ENCODE data around the gene MRNIP. TPM values are rescaled to one million over a fixed set of nuclear protein-coding genes. Genes with fewer than 3 reads are reported as not detected.
"Not testable (repeated sequence)": the region's sequence is repeated elsewhere in the genome, so short reads cannot be mapped to it uniquely, and the experiment has no call there.

Gene MRNIP
- total and polyA plus RNA-seq, 10 donors, result 34.9 to 107 (median 49.4) TPM

GRCh38 chr5:179837076-179838011 is 21.3 kb downstream of the MRNIP start:
- H3K36me3 ChIP-seq, result peaks cover 16 to 96% (median 79%) of the 10 kb centered on the region in 6 donors
- intact Hi-C loops (cut with DNase I; ENCODE audit: low total_unique reads), result no loop called here

GRCh38 chr5:179836225-179837019 is 22.2 kb downstream of the MRNIP start:
- peaks cover 10 to 35% (median 21%) of the 10 kb centered on the region in 6 donors for H3K4me1 ChIP-seq
- intact Hi-C loops (cut with DNase I; ENCODE audit: low total_unique reads), result no loop called here
- 76 to 84% (median 79%) methylated on average over 15 to 19 of the region's 19 CpGs for WGBS, 5 donors
- H3K9me3 ChIP-seq, result no peaks in the 10 kb centered on the region
- DNase-seq, result peak; percentile 81
- TF ChIP-seq CTCF (IDR thresholded peaks at IDR 0.05 in 8 of 11, conservative IDR thresholded peaks at IDR 0.05 in 3 of 11), result peak in 1 of 11 experiments; percentile 12
- no peak for TF ChIP-seq POLR2A (IDR thresholded peaks at IDR 0.05)
- TF ChIP-seq POLR2AphosphoS5 (IDR thresholded peaks at IDR 0.05), result peak; percentile 69 to 83 (median 83)
- H3K27me3 ChIP-seq (replicated peaks in 1 of 7), result no peaks in the 10 kb centered on the region
- peaks cover 13 to 98% (median 84%) of the 10 kb centered on the region in 6 donors for H3K36me3 ChIP-seq
- H3K4me3 ChIP-seq, result no peak overlapping the region
- peak overlapping the region; percentile 27 to 70 (median 62) for H3K27ac ChIP-seq

More at GRCh38 chr5:179837076-179838011, 21.3 kb downstream of the MRNIP start:
- H3K4me1 ChIP-seq, result peaks cover 10 to 35% (median 21%) of the 10 kb centered on the region in 6 donors
- H3K9me3 ChIP-seq, result no peaks in the 10 kb centered on the region
- 78 to 90% (median 87%) methylated on average over 10 to 15 of the region's 15 CpGs for WGBS, 5 donors
- no peak overlapping the region for H3K4me3 ChIP-seq
- no peaks in the 10 kb centered on the region for H3K27me3 ChIP-seq (replicated peaks in 1 of 7)
- TF ChIP-seq CTCF (IDR thresholded peaks at IDR 0.05 in 8 of 11, conservative IDR thresholded peaks at IDR 0.05 in 3 of 11), result no peak
- peak; percentile 47 to 76 (median 51) for TF ChIP-seq POLR2AphosphoS5 (IDR thresholded peaks at IDR 0.05)
- TF ChIP-seq POLR2A (IDR thresholded peaks at IDR 0.05), result no peak
- DNase-seq, result peak; percentile 75
- peak overlapping the region; percentile 27 to 70 (median 62) for H3K27ac ChIP-seq

- H3K27ac ChIP-seq; intact Hi-C loops (cut with DNase I; ENCODE audit: low total_unique reads); H3K27me3 ChIP-seq (replicated peaks in 1 of 7); DNase-seq; H3K4me3 ChIP-seq; H3K9me3 ChIP-seq: not testable (repeated sequence)
- Histone ChIP-seq H3K36me3 (peaks cover 12 to 98% (median 84%) of the 10 kb centered on the region in 6 donors), H3K4me1 (peaks cover 10 to 36% (median 21%) of the 10 kb centered on the region in 6 donors)
- 94 to 100% (median 94%) methylated on average over 2 to 27 of the region's 28 CpGs for WGBS, 5 donors
Measured at GRCh38 chr5:179834871-179835270, 23.7 kb downstream of the MRNIP start.

- H3K27ac ChIP-seq, result no peak overlapping the region
- peaks cover 10 to 39% (median 18%) of the 10 kb centered on the region in 6 donors for H3K4me1 ChIP-seq
- no peaks in the 10 kb centered on the region for H3K27me3 ChIP-seq (replicated peaks in 1 of 7)
- TF ChIP-seq CTCF (IDR thresholded peaks at IDR 0.05 in 8 of 11, conservative IDR thresholded peaks at IDR 0.05 in 3 of 11) (no peak), POLR2AphosphoS5 (IDR thresholded peaks at IDR 0.05) (peak in 1 of 3 donors; percentile 22)
- no peak for DNase-seq
- intact Hi-C loops (cut with DNase I; ENCODE audit: low total_unique reads), result no loop called here
- WGBS, 5 donors, result 86 to 90% (median 90%) methylated on average over 7 to 8 of the region's 8 CpGs
- H3K9me3 ChIP-seq, result no peaks in the 10 kb centered on the region
- peaks cover 13 to 98% (median 88%) of the 10 kb centered on the region in 6 donors for H3K36me3 ChIP-seq
- H3K4me3 ChIP-seq, result no peak overlapping the region
Measured at GRCh38 chr5:179834120-179834519, 24.5 kb downstream of the MRNIP start.
